NCI-H1105 treated with DMSO at 0.1 percent for 48 hours (cell line): ENCODE data around the gene GAL.

ENCODE experiments used
- DNase-seq: peaks from one replicate; lab custom pipeline; 2025; lab: John Stamatoyannopoulos, UW

Gene GAL

GRCh38 chr11:68710409-68710808 is 26.1 kb downstream of the GAL start:
- DNase-seq: no peak

- no peak for DNase-seq
These were observed 26.8 kb downstream of the GAL start for GRCh38 chr11:68711114-68711513.

- DNase-seq: no peak
These were observed 29.9 kb downstream of the GAL start for GRCh38 chr11:68714060-68714856.

GRCh38 chr11:68715456-68716122 is 31.2 kb downstream of the GAL start:
- DNase-seq: no peak

- no peak for DNase-seq
These were observed 36.7 kb downstream of the GAL start for GRCh38 chr11:68721075-68721474.

- no peak for DNase-seq
These were observed 37.8 kb downstream of the GAL start for GRCh38 chr11:68722143-68722542.

GRCh38 chr11:68724293-68724692 is 39.9 kb downstream of the GAL start:
- DNase-seq: no peak

- DNase-seq: no peak
These were observed 43.4 kb downstream of the GAL start for GRCh38 chr11:68727783-68728182.

GRCh38 chr11:68734111-68734510 is 49.8 kb downstream of the GAL start:
- no peak for DNase-seq

- DNase-seq: no peak
These were observed 50.8 kb downstream of the GAL start for GRCh38 chr11:68735125-68735524.

- no peak for DNase-seq
These were observed 51.3 kb downstream of the GAL start for GRCh38 chr11:68735646-68736045.
